Right cardiac atrium (tissue), 5 donors: Measurements from ENCODE around the gene TMEM50A. TPM values are rescaled to one million over a fixed set of nuclear protein-coding genes. Genes with fewer than 3 reads are reported as not detected.
"Not testable (repeated sequence)": the region's sequence is repeated elsewhere in the genome, so short reads cannot be mapped to it uniquely, and the experiment has no call there.

ENCODE experiments used
- ATAC-seq, 2 donors: fragments of 200-7000 bp; cut with Tn5 transposase; one replicate each; pipeline versions ENCODE4 v1.8.0 to v1.9.1; 2020; ENCODE audit warnings: moderate library complexity in 2 of 2, mild to moderate bottlenecking in 1 of 2
- DNase-seq, 3 donors: peaks; one replicate each; pipeline ENCODE4 v3.0.0-alpha.2; 2020
- H3K27ac ChIP-seq: one replicate; pipeline ENCODE4 v1.5.1; 2013; ENCODE audit warnings: mild to moderate bottlenecking, low read length, control low read depth, moderate library complexity
- H3K27me3 ChIP-seq: one replicate; pipeline ENCODE4 v1.6.1; 2013; ENCODE audit not compliant: control insufficient read depth, insufficient read depth
- H3K4me1 ChIP-seq: one replicate; pipeline ENCODE4 v1.6.1; 2013; ENCODE audit warnings: low read length; ENCODE audit not compliant: control insufficient read depth, insufficient read depth
- H3K4me3 ChIP-seq: one replicate; pipeline ENCODE4 v1.5.1; 2013; ENCODE audit warnings: low read length, control low read depth
- H3K9me3 ChIP-seq: one replicate; pipeline ENCODE4 v1.6.1; 2013; ENCODE audit warnings: low read length; ENCODE audit not compliant: control insufficient read depth
- WGBS: extraction: QIAGEN DNeasy Blood & Tissue Kit; methylation state at CpG from one replicate; pipeline ENCODE4 v1.1.7; 2013; 5-methylcytosine and 5-hydroxymethylcytosine counted together
- intact Hi-C, 4 donors: fragments of 100-400 bp; cut with DNase I; formaldehyde crosslinking; loops; one replicate each; pipeline versions ENCODE4 v1.11.0 to v1.14.0; 2022 to 2023
- polyA plus RNA-seq: library from polyadenylated mRNA; stranded (reverse); fragments of 200-250 nt; gene quantifications from one replicate; pipeline ENCODE4 v1.2.3, GENCODE V29; 2013
- total RNA-seq, 4 donors: library from RNA; stranded (reverse); fragmentation: NEBNext Ultra II Directional; extraction: Animal tissue kit (Norgen Biotek cat#: 25700); gene quantifications; one replicate each; pipeline ENCODE4 v1.2.1, GENCODE V29; 2021
- donor health status: healthy with polysubstance abuse.
- donor health status: DM: no; HTN: yes; CAD: no.
- donor health status: DM: no; HTN: no; CAD: no.
- donor health status: DM: no; HTN: yes; CAD: no; lungs with severe emphysema.
- donor health status: DM: yes; HTN: yes; CAD: no.

TMEM50A gene
- total and polyA plus RNA-seq, 5 donors = 83.9 to 120 (median 100) TPM

GRCh38 chr1:25309085-25309484 lies 29.0 kb upstream of the TMEM50A start:
- H3K4me1 ChIP-seq, H3K27ac ChIP-seq, H3K4me3 ChIP-seq, H3K27me3 ChIP-seq, DNase-seq, ATAC-seq, intact Hi-C loops, H3K9me3 ChIP-seq: not testable (repeated sequence)
- WGBS = 70% methylated on average over 1 of the region's 1 CpG

GRCh38 chr1:25309486-25309885 lies 28.6 kb upstream of the TMEM50A start:
- H3K9me3 ChIP-seq, H3K4me1 ChIP-seq, H3K27ac ChIP-seq, DNase-seq, intact Hi-C loops, H3K27me3 ChIP-seq, H3K4me3 ChIP-seq: not testable (repeated sequence)
- peak in 1 of 2 donors; percentile 41 for ATAC-seq
- 85% methylated on average over 1 of the region's 1 CpG for WGBS

- H3K27me3 ChIP-seq, ATAC-seq, intact Hi-C loops, H3K9me3 ChIP-seq, DNase-seq, H3K4me1 ChIP-seq, H3K27ac ChIP-seq, H3K4me3 ChIP-seq: not testable (repeated sequence)
Measured at GRCh38 chr1:25312806-25313470, 25.2 kb upstream of the TMEM50A start.

GRCh38 chr1:25320314-25320938 lies 17.7 kb upstream of the TMEM50A start:
- WGBS = 51% methylated on average over 9 of the region's 9 CpGs
- H3K4me3 ChIP-seq, H3K9me3 ChIP-seq, intact Hi-C loops, H3K27ac ChIP-seq, H3K4me1 ChIP-seq, DNase-seq, H3K27me3 ChIP-seq: not testable (repeated sequence)
- peak in 1 of 2 donors; percentile 71 for ATAC-seq

- 89% methylated on average over 8 of the region's 9 CpGs for WGBS
- H3K27me3 ChIP-seq, H3K4me1 ChIP-seq, intact Hi-C loops, DNase-seq, ATAC-seq, H3K4me3 ChIP-seq, H3K27ac ChIP-seq, H3K9me3 ChIP-seq: not testable (repeated sequence)
Measured at GRCh38 chr1:25322127-25322526, 16.0 kb upstream of the TMEM50A start.

- H3K9me3 ChIP-seq, H3K27ac ChIP-seq, DNase-seq, H3K4me3 ChIP-seq, H3K27me3 ChIP-seq, ATAC-seq, H3K4me1 ChIP-seq, intact Hi-C loops: not testable (repeated sequence)
- 89% methylated on average over 3 of the region's 3 CpGs for WGBS
Measured at GRCh38 chr1:25324407-25324806, 13.7 kb upstream of the TMEM50A start.

GRCh38 chr1:25327864-25328790 lies 10.0 kb upstream of the TMEM50A start:
- H3K27me3 ChIP-seq, H3K4me1 ChIP-seq, H3K9me3 ChIP-seq, H3K27ac ChIP-seq, DNase-seq, H3K4me3 ChIP-seq, intact Hi-C loops: not testable (repeated sequence)
- peak in 1 of 2 donors; percentile 48 for ATAC-seq
- no CpG with 5 or more reads among the region's 17 CpGs for WGBS

- DNase-seq, H3K27me3 ChIP-seq, H3K4me3 ChIP-seq, H3K9me3 ChIP-seq, intact Hi-C loops, ATAC-seq, H3K4me1 ChIP-seq, H3K27ac ChIP-seq: not testable (repeated sequence)
- 30% methylated on average over 4 of the region's 4 CpGs for WGBS
Measured at GRCh38 chr1:25328791-25329185, 9.3 kb upstream of the TMEM50A start.

GRCh38 chr1:25329336-25329735 lies 8.8 kb upstream of the TMEM50A start:
- H3K4me1 ChIP-seq, H3K27ac ChIP-seq, H3K9me3 ChIP-seq, ATAC-seq, H3K27me3 ChIP-seq, H3K4me3 ChIP-seq, intact Hi-C loops: not testable (repeated sequence)
- WGBS = 54% methylated on average over 5 of the region's 5 CpGs
- peak in 2 of 3 donors; percentile 39 to 65 for DNase-seq

GRCh38 chr1:25329950-25330349 lies 8.2 kb upstream of the TMEM50A start:
- H3K27ac ChIP-seq, intact Hi-C loops, H3K4me3 ChIP-seq, H3K4me1 ChIP-seq, DNase-seq, H3K27me3 ChIP-seq, ATAC-seq, H3K9me3 ChIP-seq: not testable (repeated sequence)
- WGBS = 28% methylated on average over 5 of the region's 5 CpGs

GRCh38 chr1:25336922-25337354 lies 1.2 kb upstream of the TMEM50A start:
- DNase-seq (peak; percentile 51 to 81 (median 75)), ATAC-seq (peak; percentile 72 to 74)
- H3K9me3 ChIP-seq, H3K27me3 ChIP-seq, intact Hi-C loops, H3K4me1 ChIP-seq: not testable (repeated sequence)
- H3K27ac ChIP-seq = peak overlapping the region; percentile 17
- WGBS = under 1% methylated on average over 27 of the region's 29 CpGs
- peak overlapping the region; percentile 92 for H3K4me3 ChIP-seq
